Right hindlimb (tissue), 1 donor: Measurements from ENCODE around the gene SIL1.
A peak's percentile ranks its signal among the peaks of the same experiment; 100 is the strongest.
"Not testable (repeated sequence)": the region's sequence is repeated elsewhere in the genome, so short reads cannot be mapped to it uniquely, and the experiment has no call there.

ENCODE experiments used
- DNase-seq: peaks from one replicate; pipeline ENCODE4 v3.0.0-alpha.2; 2018

SIL1 gene

GRCh38 chr5:139104577-139105276, 93.4 kb downstream of the SIL1 start:
- DNase-seq = peak; percentile 91

- DNase-seq = peak; percentile 34
These were observed 94.4 kb downstream of the SIL1 start for GRCh38 chr5:139103762-139104161.

- no peak for DNase-seq
These were observed 97.3 kb downstream of the SIL1 start for GRCh38 chr5:139100825-139101224.

GRCh38 chr5:139094154-139095131, 103.7 kb downstream of the SIL1 start:
- no peak for DNase-seq

- no peak for DNase-seq
These were observed 105.3 kb downstream of the SIL1 start for GRCh38 chr5:139092741-139093343.

GRCh38 chr5:139091439-139092156, 106.6 kb downstream of the SIL1 start:
- DNase-seq = peak; percentile 39

- no peak for DNase-seq
These were observed 107.6 kb downstream of the SIL1 start for GRCh38 chr5:139090581-139090980.

- DNase-seq = no peak
These were observed 110.1 kb downstream of the SIL1 start for GRCh38 chr5:139088024-139088423.

- no peak for DNase-seq
These were observed 115.2 kb downstream of the SIL1 start for GRCh38 chr5:139082813-139083498.

- no peak for DNase-seq
These were observed 118.1 kb downstream of the SIL1 start for GRCh38 chr5:139079991-139080610.

GRCh38 chr5:139079225-139079990, 118.8 kb downstream of the SIL1 start:
- no peak for DNase-seq

GRCh38 chr5:139078345-139078744, 119.8 kb downstream of the SIL1 start:
- DNase-seq = no peak

- no peak for DNase-seq
These were observed 120.3 kb downstream of the SIL1 start for GRCh38 chr5:139077899-139078298.

GRCh38 chr5:139076111-139076510, 122.1 kb downstream of the SIL1 start:
- no peak for DNase-seq

GRCh38 chr5:139075066-139076050, 122.8 kb downstream of the SIL1 start:
- DNase-seq = no peak

GRCh38 chr5:139073956-139074355, 124.2 kb downstream of the SIL1 start:
- DNase-seq = not testable (repeated sequence)

- no peak for DNase-seq
These were observed 129.5 kb downstream of the SIL1 start for GRCh38 chr5:139068494-139069151.

- no peak for DNase-seq
These were observed 130.1 kb downstream of the SIL1 start for GRCh38 chr5:139068060-139068459.

GRCh38 chr5:139065306-139065705, 132.9 kb downstream of the SIL1 start:
- no peak for DNase-seq
